HG02885 (cell line): ENCODE data around the gene SACM1L.
"Not testable (repeated sequence)": the region's sequence is repeated elsewhere in the genome, so short reads cannot be mapped to it uniquely, and the experiment has no call there.

ENCODE experiments used
- ATAC-seq: cut with Tn5 transposase; IDR thresholded peaks from one replicate; pipeline ENCODE4 v1.9.1; 2021; ENCODE audit warnings: mild to moderate bottlenecking; ENCODE audit not compliant: unreplicated experiment, poor library complexity

The SACM1L gene

GRCh38 chr3:45665101-45665572 lies 24.1 kb upstream of the SACM1L start:
- ATAC-seq, result no peak

GRCh38 chr3:45666757-45667431 lies 22.3 kb upstream of the SACM1L start:
- no peak for ATAC-seq

GRCh38 chr3:45667569-45667934 lies 21.6 kb upstream of the SACM1L start:
- no peak for ATAC-seq

GRCh38 chr3:45670436-45670835 lies 18.8 kb upstream of the SACM1L start:
- ATAC-seq, result no peak

- no peak for ATAC-seq
These were observed 18.2 kb upstream of the SACM1L start for GRCh38 chr3:45670991-45671390.

GRCh38 chr3:45673273-45673672 lies 15.9 kb upstream of the SACM1L start:
- ATAC-seq, result no peak

- no peak for ATAC-seq
These were observed 12.7 kb upstream of the SACM1L start for GRCh38 chr3:45676325-45677032.

GRCh38 chr3:45677033-45677446 lies 12.2 kb upstream of the SACM1L start:
- ATAC-seq, result no peak

- ATAC-seq, result no peak
These were observed 11.4 kb upstream of the SACM1L start for GRCh38 chr3:45677841-45678240.

- no peak for ATAC-seq
These were observed 9.4 kb upstream of the SACM1L start for GRCh38 chr3:45679805-45680204.

- no peak for ATAC-seq
These were observed 8.0 kb upstream of the SACM1L start for GRCh38 chr3:45681221-45681620.

GRCh38 chr3:45681846-45682245 lies 7.3 kb upstream of the SACM1L start:
- ATAC-seq, result no peak

GRCh38 chr3:45682311-45682710 lies 6.9 kb upstream of the SACM1L start:
- no peak for ATAC-seq

- no peak for ATAC-seq
These were observed 6.4 kb upstream of the SACM1L start for GRCh38 chr3:45682786-45683185.

GRCh38 chr3:45683417-45684326 lies 5.5 kb upstream of the SACM1L start:
- no peak for ATAC-seq

GRCh38 chr3:45684327-45684892 lies 4.8 kb upstream of the SACM1L start:
- no peak for ATAC-seq

- ATAC-seq, result not testable (repeated sequence)
These were observed 3.5 kb upstream of the SACM1L start for GRCh38 chr3:45685722-45686121.

GRCh38 chr3:45686850-45687249 lies 2.3 kb upstream of the SACM1L start:
- no peak for ATAC-seq

GRCh38 chr3:45687828-45688193 lies 1.4 kb upstream of the SACM1L start:
- no peak for ATAC-seq

- ATAC-seq, result no peak
These were observed 858 bp upstream of the SACM1L start for GRCh38 chr3:45688194-45688881.
